HepG2 (cell line): ENCODE results near the gene ARPIN. TPM values are rescaled to one million over a fixed set of nuclear protein-coding genes. Genes with fewer than 3 reads are reported as not detected.

Experiments
- ATAC-seq: fragments of 200-7000 bp; cut with Tn5 transposase; 3 replicates; pipeline ENCODE4 v1.9.1; 2020; ENCODE audit warnings: mild to moderate bottlenecking, moderate library complexity
- BruUV-seq: library from RNA; stranded (reverse); fragments of 400-500 nt; replicated peaks from 2 replicates; lab custom pipeline; 2021; lab: Mats Ljungman, UMichigan
- CTCF ChIA-PET: fragments of 300-600 bp; formaldehyde crosslinking; extraction: SDS; loops from one replicate; lab custom pipeline; 2021; ENCODE audit warnings: low total read pairs, inconsistent platforms, low intra/inter-chr PET ratio; lab: Yijun Ruan, JAX
- POLR2A ChIA-PET: fragments of 350-600 bp; sonication (Branson Sonifier 250); formaldehyde crosslinking; loops from one replicate; lab custom pipeline; 2020; ENCODE audit warnings: antibody characterized with exemption, inconsistent platforms; lab: Yijun Ruan, JAX
- DNase-seq: peaks from one replicate; pipeline ENCODE4 v3.0.0-alpha.2; 2015; ENCODE audit warnings: low spot score
- FAIRE-seq: peaks from 3 replicates; lab custom pipeline; 2011; peaks lifted over from hg19 to GRCh38; lab: Jason Lieb, UNC
- H2AFZ ChIP-seq: one replicate; pipeline ENCODE4 v1.6.1; 2011; ENCODE audit warnings: low read length, inconsistent platforms
- H3K27ac ChIP-seq: fragments of 300-600 bp; 3 replicates; pipeline ENCODE4 v1.8.0; 2011; ENCODE audit warnings: mixed run types, mild to moderate bottlenecking, mixed read lengths, low read length, inconsistent platforms; ENCODE audit not compliant: insufficient read depth; ENCODE audit errors: extremely low read length
- H3K27me3 ChIP-seq, 2 experiments: fragments of 200-600 bp in 1 of 2; 2 replicates in 1 of 2; 3 replicates in 1 of 2; pipeline versions ENCODE4 v1.6.0 to v1.8.0; 2011; ENCODE audit warnings: low read length in 2 of 2, mild to moderate bottlenecking in 2 of 2, moderate library complexity in 2 of 2, inconsistent platforms in 1 of 2; ENCODE audit not compliant: insufficient read depth in 2 of 2, control insufficient read depth in 1 of 2
- H3K36me3 ChIP-seq, 2 experiments: fragments of 200-600 bp in 1 of 2; replicated peaks in 1 of 2; 2 replicates in 1 of 2; 3 replicates in 1 of 2; pipeline versions ENCODE4 v1.5.1 to v1.8.0; 2011; ENCODE audit warnings: low read length in 2 of 2, inconsistent platforms in 1 of 2; ENCODE audit not compliant: insufficient read depth in 2 of 2, control insufficient read depth in 1 of 2
- H3K4me1 ChIP-seq: 2 replicates; pipeline ENCODE4 v1.5.1; 2012; ENCODE audit warnings: low read length, inconsistent platforms; ENCODE audit not compliant: insufficient read depth
- H3K4me2 ChIP-seq: 2 replicates; pipeline ENCODE4 v1.6.0; 2011; ENCODE audit warnings: low read depth, low read length, inconsistent platforms
- H3K4me3 ChIP-seq, 3 experiments: fragments of 200-600 bp in 1 of 3; sonication (generic), shearing (Covaris generic) in 1 of 3; replicated peaks in 1 of 3; 2 replicates each; pipeline ENCODE4 v1.5.1; 2011 to 2016; ENCODE audit warnings: low read length in 3 of 3, inconsistent platforms in 2 of 3, low read depth in 2 of 3, mild to moderate bottlenecking in 2 of 3, control low read depth in 1 of 3, mixed read lengths in 1 of 3; ENCODE audit not compliant: insufficient read depth in 1 of 3
- H3K79me2 ChIP-seq: one replicate; pipeline ENCODE4 v1.6.1; 2011; ENCODE audit warnings: low read length, inconsistent platforms; ENCODE audit not compliant: insufficient read depth
- H3K9ac ChIP-seq: 2 replicates; pipeline ENCODE4 v1.6.0; 2011; ENCODE audit warnings: mild to moderate bottlenecking, low read depth, low read length, inconsistent platforms; ENCODE audit not compliant: insufficient read depth
- H3K9me3 ChIP-seq: 2 replicates; pipeline ENCODE4 v1.5.1; 2012; ENCODE audit warnings: mild to moderate bottlenecking, low read length
- H4K20me1 ChIP-seq: 2 replicates; pipeline ENCODE4 v1.6.0; 2011; ENCODE audit warnings: inconsistent platforms, mild to moderate bottlenecking, low read length, moderate library complexity; ENCODE audit not compliant: insufficient read depth
- FOXA3 ChIP-seq: IDR thresholded peaks from 2 replicates; pipeline ENCODE4 v1.6.1; 2016; ENCODE audit warnings: missing genetic modification reagents, missing compliant biosample characterization
- FOXP1 ChIP-seq, 2 experiments: fragments of 450-650 bp in 1 of 2; IDR thresholded peaks; 2 replicates each; pipeline ENCODE4 v1.6.1; 2017 to 2018; ENCODE audit warnings: antibody characterized with exemption in 1 of 2
- MAFF ChIP-seq: IDR thresholded peaks from 2 replicates; pipeline ENCODE4 v1.6.1; 2011; ENCODE audit warnings: low read depth, low read length, improper control_type of control experiment
- MED1 ChIP-seq: sonication (generic); formaldehyde crosslinking; IDR thresholded peaks from 2 replicates; pipeline ENCODE4 v1.4.0; 2020; ENCODE audit warnings: missing genetic modification reagents
- MLLT10 ChIP-seq: sonication (generic); formaldehyde crosslinking; IDR thresholded peaks from 2 replicates; pipeline ENCODE4 v1.4.0; 2020; ENCODE audit warnings: missing genetic modification reagents
- NBN ChIP-seq: fragments of 450-650 bp; conservative IDR thresholded peaks from 2 replicates; pipeline ENCODE4 v1.6.1; 2017
- NR2F6 ChIP-seq, 2 experiments: IDR thresholded peaks; 2 replicates each; pipeline ENCODE4 v1.6.1; 2016; ENCODE audit warnings: antibody characterized with exemption in 1 of 2, mild to moderate bottlenecking in 1 of 2
- SALL1 ChIP-seq: sonication (generic); formaldehyde crosslinking; IDR thresholded peaks from 2 replicates; pipeline ENCODE4 v1.8.0; 2022; ENCODE audit warnings: mild to moderate bottlenecking, missing genetic modification reagents
- SOX13 ChIP-seq, 3 experiments: fragments of 450-650 bp in 1 of 3; sonication (generic) in 1 of 3; formaldehyde crosslinking in 1 of 3; IDR thresholded peaks in 2 of 3; conservative IDR thresholded peaks in 1 of 3; 2 replicates each; pipeline versions ENCODE4 v1.5.0 to v1.6.1; 2016 to 2020; ENCODE audit warnings: antibody characterized with exemption in 1 of 3, mild to moderate bottlenecking in 1 of 3, missing compliant biosample characterization in 1 of 3, missing genetic modification reagents in 1 of 3, moderate library complexity in 1 of 3
- U2AF1 ChIP-seq: fragments of 200-400 bp; formaldehyde crosslinking; optimal IDR thresholded peaks from 2 replicates; pipeline ENCODE3; 2017; ENCODE audit warnings: mild to moderate bottlenecking, low read depth, low read length
- ZNF501 ChIP-seq: sonication (generic); formaldehyde crosslinking; IDR thresholded peaks from 2 replicates; pipeline ENCODE4 v1.5.1; 2020; ENCODE audit warnings: mild to moderate bottlenecking, moderate library complexity, missing genetic modification reagents
- ZNF598 ChIP-seq: sonication (generic); formaldehyde crosslinking; IDR thresholded peaks from 2 replicates; pipeline ENCODE4 v1.5.1; 2020; ENCODE audit warnings: mild to moderate bottlenecking, missing genetic modification reagents, borderline replicate concordance
- WGBS: methylation state at CpG from one replicate; pipeline ENCODE4 v1.1.6; 2017; ENCODE audit warnings: low lambda C conversion rate; 5-methylcytosine and 5-hydroxymethylcytosine counted together
- in situ Hi-C: cut with HindIII; loops from 2 replicates; pipeline ENCODE4 v1.10.0; 2017; ENCODE audit warnings: low pct_unique_long_range_greater_than_20kb; ENCODE audit not compliant: extremely low pct_ligation_motif_present
- intact Hi-C: fragments of 100-400 bp; cut with micrococcal nuclease; formaldehyde crosslinking; loops from one replicate; pipeline ENCODE4 v1.10.0; 2022; ENCODE audit not compliant: unreplicated experiment
- polyA plus RNA-seq, 8 experiments: library from polyadenylated mRNA; depleted of rRNA in 3 of 8; stranded (reverse) in 7 of 8; unstranded in 1 of 8; fragments of >200 nt; fragmentation: Illumina TruSeq in 4 of 8; extraction: Trizol in 4 of 8; gene quantifications; 2 replicates each; pipeline versions ENCODE4 v1.2.1 to v1.2.3, GENCODE V29; 2011 to 2016; ENCODE audit warnings: low read depth in 4 of 8, missing spikeins in 1 of 8, mixed read lengths in 1 of 8; ENCODE audit not compliant: insufficient read depth in 1 of 8
- total RNA-seq, 5 experiments: library from RNA; depleted of rRNA; stranded (reverse); fragments of >200 nt; fragmentation: Illumina TruSeq; extraction: Trizol; gene quantifications; 2 replicates each; pipeline ENCODE4 v1.2.3, GENCODE V29; 2016; ENCODE audit warnings: low read depth in 1 of 5
- TF ChIP-seq, protein P1 (sequence below): sonication (generic); formaldehyde crosslinking; IDR thresholded peaks from 2 replicates; pipeline ENCODE4 v1.9.0; 2021; ENCODE audit warnings: mild to moderate bottlenecking, missing genetic modification reagents
- TF ChIP-seq, protein P2 (sequence below): IDR thresholded peaks from 2 replicates; pipeline ENCODE4 v1.6.1; 2012; ENCODE audit warnings: low read depth, low read length, improper control_type of control experiment

The ARPIN gene
- total and polyA plus RNA-seq, 2 of the 13 experiments (the other 11 are each of a cell fraction or from before 2014, with no cell fraction given), result 2.8 to 5.0 TPM

DNA sequence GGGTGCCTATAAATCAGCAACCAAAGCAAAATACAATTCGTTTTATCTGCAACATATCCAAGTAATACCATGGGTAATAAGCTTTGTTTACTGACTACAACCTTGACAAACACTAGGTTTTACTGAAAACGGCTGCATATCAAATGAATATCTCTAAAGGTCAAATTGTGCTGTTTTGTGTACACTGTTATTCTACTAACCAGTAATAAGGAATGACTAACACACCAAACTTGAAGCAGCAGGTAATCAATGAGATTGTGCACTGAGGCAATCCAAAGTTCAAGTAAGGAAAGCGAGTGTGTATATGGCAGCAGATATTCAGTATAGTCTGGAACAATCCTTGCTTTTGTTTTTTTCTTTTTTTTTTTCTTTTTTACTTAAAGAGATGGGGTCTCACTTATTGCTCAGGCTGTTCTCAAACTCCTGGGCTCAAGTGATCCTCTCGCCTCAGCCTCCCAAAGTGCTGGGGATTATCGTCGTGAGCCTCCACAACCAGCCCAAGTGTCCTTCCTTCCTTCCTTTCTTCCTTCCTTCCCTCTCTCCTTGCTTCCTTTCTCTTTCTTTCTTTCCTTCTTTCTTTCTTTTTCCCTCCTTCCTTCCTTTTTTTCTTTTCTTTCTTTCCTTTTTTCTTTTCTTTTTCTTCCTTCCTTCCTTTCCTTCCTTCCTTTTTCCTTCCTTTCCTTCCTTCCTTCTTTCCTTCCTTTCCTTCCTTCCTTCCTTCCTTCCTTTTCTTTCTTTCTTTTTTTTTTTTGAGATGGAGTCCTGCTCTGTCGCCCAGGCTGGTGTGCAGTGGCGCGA is 53.9 kb downstream of the ARPIN start (continued):
- TF ChIP-seq MLLT10 (CRISPR knock-in tag), result no peak
- no peak for TF ChIP-seq SOX13 (IDR thresholded peaks at IDR 0.05)
- peak in 1 of 2 experiments; percentile 69; a peak in 2 of 4 replicates for TF ChIP-seq SOX13 (CRISPR knock-in tag; conservative IDR thresholded peaks at IDR 0.05 in 1 of 2, IDR thresholded peaks at IDR 0.05 in 1 of 2)
- peak; percentile 69 for TF ChIP-seq NR2F6 (IDR thresholded peaks at IDR 0.05)
- TF ChIP-seq NR2F6 (CRISPR knock-in tag; IDR thresholded peaks at IDR 0.05), result peak; percentile 32
- TF ChIP-seq ZNF598 (CRISPR knock-in tag), result no peak
- no peak for TF ChIP-seq NBN
- TF ChIP-seq FOXA3 (CRISPR knock-in tag), result peak; percentile 51
- peak; percentile 27; the same call in 1 of the 2 replicates for TF ChIP-seq MAFF

- no peak overlapping the region for H2AFZ ChIP-seq
- H3K36me3 ChIP-seq, result peaks cover 2 to 13% of the 10 kb centered on the region in 2 experiments; a peak in 3 of 5 replicates
- peak overlapping the region; percentile 55 for H3K27ac ChIP-seq
- H3K79me2 ChIP-seq, result no peaks in the 10 kb centered on the region
- no peak overlapping the region for H3K9ac ChIP-seq
- no TSS peak for BruUV-seq
- CTCF ChIA-PET, result no interaction called here
- FAIRE-seq (peak; percentile 66), ATAC-seq (peak; percentile 92), DNase-seq (peak; percentile 89)
- H3K4me3 ChIP-seq, result no peak overlapping the region
- POLR2A ChIA-PET, result interaction anchor here (0.7 to 1.0 kb wide), 4 partner anchors 43 to 51 kb away, joined by 3 to 6 read pairs (median 4); partner anchors contain the start of gene ANPEP
- no peaks in the 10 kb centered on the region for H3K9me3 ChIP-seq
- peak overlapping the region; percentile 4; the same call in 1 of the 2 replicates for H3K4me2 ChIP-seq
- in situ Hi-C loops, result no loop called here
- peaks cover 47% of the 10 kb centered on the region for H3K4me1 ChIP-seq
- WGBS, result 20% methylated on average over 3 of the region's 3 CpGs
- intact Hi-C loops, result no loop called here
- no peaks in the 10 kb centered on the region for H4K20me1 ChIP-seq
- no peaks in the 10 kb centered on the region for H3K27me3 ChIP-seq
- TF ChIP-seq MED1 (peak; percentile 30; the same call in 1 of the 2 replicates), SALL1 (CRISPR knock-in tag) (peak; percentile 36), ZNF501 (CRISPR knock-in tag) (no peak), U2AF1 (no peak), FOXP1 (IDR thresholded peaks at IDR 0.05) (no peak), FOXP1 (CRISPR knock-in tag; IDR thresholded peaks at IDR 0.05) (peak; percentile 34; the same call in 1 of the 2 replicates)
- TF ChIP-seq, protein P1, sequence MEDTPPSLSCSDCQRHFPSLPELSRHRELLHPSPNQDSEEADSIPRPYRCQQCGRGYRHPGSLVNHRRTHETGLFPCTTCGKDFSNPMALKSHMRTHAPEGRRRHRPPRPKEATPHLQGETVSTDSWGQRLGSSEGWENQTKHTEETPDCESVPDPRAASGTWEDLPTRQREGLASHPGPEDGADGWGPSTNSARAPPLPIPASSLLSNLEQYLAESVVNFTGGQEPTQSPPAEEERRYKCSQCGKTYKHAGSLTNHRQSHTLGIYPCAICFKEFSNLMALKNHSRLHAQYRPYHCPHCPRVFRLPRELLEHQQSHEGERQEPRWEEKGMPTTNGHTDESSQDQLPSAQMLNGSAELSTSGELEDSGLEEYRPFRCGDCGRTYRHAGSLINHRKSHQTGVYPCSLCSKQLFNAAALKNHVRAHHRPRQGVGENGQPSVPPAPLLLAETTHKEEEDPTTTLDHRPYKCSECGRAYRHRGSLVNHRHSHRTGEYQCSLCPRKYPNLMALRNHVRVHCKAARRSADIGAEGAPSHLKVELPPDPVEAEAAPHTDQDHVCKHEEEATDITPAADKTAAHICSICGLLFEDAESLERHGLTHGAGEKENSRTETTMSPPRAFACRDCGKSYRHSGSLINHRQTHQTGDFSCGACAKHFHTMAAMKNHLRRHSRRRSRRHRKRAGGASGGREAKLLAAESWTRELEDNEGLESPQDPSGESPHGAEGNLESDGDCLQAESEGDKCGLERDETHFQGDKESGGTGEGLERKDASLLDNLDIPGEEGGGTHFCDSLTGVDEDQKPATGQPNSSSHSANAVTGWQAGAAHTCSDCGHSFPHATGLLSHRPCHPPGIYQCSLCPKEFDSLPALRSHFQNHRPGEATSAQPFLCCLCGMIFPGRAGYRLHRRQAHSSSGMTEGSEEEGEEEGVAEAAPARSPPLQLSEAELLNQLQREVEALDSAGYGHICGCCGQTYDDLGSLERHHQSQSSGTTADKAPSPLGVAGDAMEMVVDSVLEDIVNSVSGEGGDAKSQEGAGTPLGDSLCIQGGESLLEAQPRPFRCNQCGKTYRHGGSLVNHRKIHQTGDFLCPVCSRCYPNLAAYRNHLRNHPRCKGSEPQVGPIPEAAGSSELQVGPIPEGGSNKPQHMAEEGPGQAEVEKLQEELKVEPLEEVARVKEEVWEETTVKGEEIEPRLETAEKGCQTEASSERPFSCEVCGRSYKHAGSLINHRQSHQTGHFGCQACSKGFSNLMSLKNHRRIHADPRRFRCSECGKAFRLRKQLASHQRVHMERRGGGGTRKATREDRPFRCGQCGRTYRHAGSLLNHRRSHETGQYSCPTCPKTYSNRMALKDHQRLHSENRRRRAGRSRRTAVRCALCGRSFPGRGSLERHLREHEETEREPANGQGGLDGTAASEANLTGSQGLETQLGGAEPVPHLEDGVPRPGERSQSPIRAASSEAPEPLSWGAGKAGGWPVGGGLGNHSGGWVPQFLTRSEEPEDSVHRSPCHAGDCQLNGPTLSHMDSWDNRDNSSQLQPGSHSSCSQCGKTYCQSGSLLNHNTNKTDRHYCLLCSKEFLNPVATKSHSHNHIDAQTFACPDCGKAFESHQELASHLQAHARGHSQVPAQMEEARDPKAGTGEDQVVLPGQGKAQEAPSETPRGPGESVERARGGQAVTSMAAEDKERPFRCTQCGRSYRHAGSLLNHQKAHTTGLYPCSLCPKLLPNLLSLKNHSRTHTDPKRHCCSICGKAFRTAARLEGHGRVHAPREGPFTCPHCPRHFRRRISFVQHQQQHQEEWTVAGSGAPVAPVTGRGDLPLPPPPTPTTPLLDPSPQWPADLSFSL, result no peak
- TF ChIP-seq, protein P2, sequence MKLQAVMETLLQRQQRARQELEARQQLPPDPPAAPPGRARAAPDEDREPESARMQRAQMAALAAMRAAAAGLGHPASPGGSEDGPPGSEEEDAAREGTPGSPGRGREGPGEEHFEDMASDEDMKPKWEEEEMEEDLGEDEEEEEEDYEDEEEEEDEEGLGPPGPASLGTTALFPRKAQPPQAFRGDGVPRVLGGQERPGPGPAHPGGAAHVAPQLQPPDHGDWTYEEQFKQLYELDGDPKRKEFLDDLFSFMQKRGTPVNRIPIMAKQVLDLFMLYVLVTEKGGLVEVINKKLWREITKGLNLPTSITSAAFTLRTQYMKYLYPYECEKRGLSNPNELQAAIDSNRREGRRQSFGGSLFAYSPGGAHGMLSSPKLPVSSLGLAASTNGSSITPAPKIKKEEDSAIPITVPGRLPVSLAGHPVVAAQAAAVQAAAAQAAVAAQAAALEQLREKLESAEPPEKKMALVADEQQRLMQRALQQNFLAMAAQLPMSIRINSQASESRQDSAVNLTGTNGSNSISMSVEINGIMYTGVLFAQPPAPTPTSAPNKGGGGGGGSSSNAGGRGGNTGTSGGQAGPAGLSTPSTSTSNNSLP, result peak; percentile 61; the same call in 1 of the 2 replicates
These were observed 55.1 kb downstream of the ARPIN start for GRCh38 chr15:89857673-89858072.
